ENCODE data around the gene LRRC4C. TPM values are rescaled to one million over a fixed set of nuclear protein-coding genes. Genes with fewer than 3 reads are reported as not detected.

The LRRC4C gene
- total RNA-seq, 3 donors from 2014 or later = 0.29 to 4.1 TPM; not detected in 1

DNA sequence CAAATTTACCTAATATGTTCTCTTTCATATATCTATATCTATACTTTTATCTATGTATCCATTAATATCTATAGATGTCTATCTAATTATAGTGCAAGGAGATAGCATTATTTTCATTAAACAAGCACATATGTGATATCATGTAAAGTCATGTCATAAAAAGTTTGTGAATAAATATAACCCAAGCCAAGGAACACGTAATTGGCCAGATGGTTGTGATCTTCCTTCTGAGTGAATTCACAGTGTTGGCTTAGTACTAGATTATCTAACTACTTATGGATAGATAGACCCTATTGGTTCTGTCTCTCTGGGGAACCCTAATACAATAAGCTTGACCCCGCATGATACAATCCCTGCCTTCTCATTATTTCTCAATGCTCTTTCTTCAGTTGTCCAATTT, 484.4 kb downstream of the LRRC4C start:
- Histone ChIP-seq H3K4me3 (no peak overlapping the region), H3K36me3 (ENCODE audit: low read depth) (no peaks in the 10 kb centered on the region), H3K9me3 (peaks cover 24% of the 10 kb centered on the region), H3K4me1 (ENCODE audit: low read depth) (no peaks in the 10 kb centered on the region)
- intact Hi-C loops (cut with DNase I, micrococcal nuclease) = no loop called here
- TF ChIP-seq CTCF (IDR thresholded peaks at IDR 0.05) = no peak
- no peak for ATAC-seq
- no peak for DNase-seq

GRCh38 chr11:40974186-40974795, 485.2 kb downstream of the LRRC4C start:
- DNase-seq (no peak), ATAC-seq (no peak)
- Histone ChIP-seq H3K4me1 (ENCODE audit: low read depth) (no peaks in the 10 kb centered on the region), H3K4me3 (no peak overlapping the region), H3K9me3 (peaks cover 26% of the 10 kb centered on the region), H3K36me3 (ENCODE audit: low read depth) (no peaks in the 10 kb centered on the region)
- no peak for TF ChIP-seq CTCF (IDR thresholded peaks at IDR 0.05)
- intact Hi-C loops (cut with DNase I, micrococcal nuclease) = no loop called here

GRCh38 chr11:40958707-40959106, 500.7 kb downstream of the LRRC4C start:
- intact Hi-C loops (cut with DNase I, micrococcal nuclease) = no loop called here
- Histone ChIP-seq H3K36me3 (ENCODE audit: low read depth) (no peaks in the 10 kb centered on the region), H3K9me3 (peaks cover 5% of the 10 kb centered on the region), H3K4me3 (no peak overlapping the region), H3K4me1 (ENCODE audit: low read depth) (no peaks in the 10 kb centered on the region)
- ATAC-seq (no peak), DNase-seq (no peak)
- TF ChIP-seq CTCF (IDR thresholded peaks at IDR 0.05) = no peak

- TF ChIP-seq CTCF (IDR thresholded peaks at IDR 0.05) = no peak
These were observed 507.0 kb downstream of the LRRC4C start for GRCh38 chr11:40952479-40952878.

GRCh38 chr11:40938002-40938401, 521.5 kb downstream of the LRRC4C start:
- no peak for ATAC-seq
- no peak for DNase-seq
- intact Hi-C loops (cut with DNase I, micrococcal nuclease) = no loop called here

More at GRCh38 chr11:40952479-40952878, 507.0 kb downstream of the LRRC4C start:
- no peaks in the 10 kb centered on the region for H3K36me3 ChIP-seq (ENCODE audit: low read depth)
- no peak overlapping the region for H3K4me3 ChIP-seq
- ATAC-seq (no peak), DNase-seq (no peak)
- H3K9me3 ChIP-seq = peaks cover 8% of the 10 kb centered on the region
- intact Hi-C loops (cut with DNase I, micrococcal nuclease) = no loop called here
- no peaks in the 10 kb centered on the region for H3K4me1 ChIP-seq (ENCODE audit: low read depth)

More at GRCh38 chr11:40938002-40938401, 521.5 kb downstream of the LRRC4C start:
- H3K36me3 ChIP-seq (ENCODE audit: low read depth) = no peaks in the 10 kb centered on the region
- H3K4me3 ChIP-seq = no peak overlapping the region
- no peaks in the 10 kb centered on the region for H3K4me1 ChIP-seq (ENCODE audit: low read depth)
- peaks cover 14% of the 10 kb centered on the region for H3K9me3 ChIP-seq
- TF ChIP-seq CTCF (IDR thresholded peaks at IDR 0.05) = no peak

All from mucosa of descending colon (tissue), 3 donors.